GM18498 (cell line): Measurements from ENCODE around the gene PEAK1.
"Not testable (repeated sequence)": the region's sequence is repeated elsewhere in the genome, so short reads cannot be mapped to it uniquely, and the experiment has no call there.

Experiments
- ATAC-seq: cut with Tn5 transposase; IDR thresholded peaks from one replicate; pipeline ENCODE4 v1.9.1; 2021; ENCODE audit warnings: mild to moderate bottlenecking, moderate library complexity; ENCODE audit not compliant: unreplicated experiment

The PEAK1 gene

GRCh38 chr15:77239882-77240608, 179.9 kb downstream of the PEAK1 start:
- no peak for ATAC-seq

- no peak for ATAC-seq
These were observed 184.3 kb downstream of the PEAK1 start for GRCh38 chr15:77235566-77235965.

- ATAC-seq = no peak
These were observed 191.1 kb downstream of the PEAK1 start for GRCh38 chr15:77228828-77229227.

- ATAC-seq = no peak
These were observed 193.3 kb downstream of the PEAK1 start for GRCh38 chr15:77226652-77227051.

- ATAC-seq = no peak
These were observed 194.3 kb downstream of the PEAK1 start for GRCh38 chr15:77225646-77226045.

GRCh38 chr15:77225088-77225487, 194.8 kb downstream of the PEAK1 start:
- no peak for ATAC-seq

- ATAC-seq = no peak
These were observed 195.6 kb downstream of the PEAK1 start for GRCh38 chr15:77224352-77224751.

- no peak for ATAC-seq
These were observed 198.2 kb downstream of the PEAK1 start for GRCh38 chr15:77221708-77222107.

- no peak for ATAC-seq
These were observed 198.7 kb downstream of the PEAK1 start for GRCh38 chr15:77221174-77221573.

- ATAC-seq = no peak
These were observed 200.1 kb downstream of the PEAK1 start for GRCh38 chr15:77219841-77220240.

- ATAC-seq = no peak
These were observed 210.7 kb downstream of the PEAK1 start for GRCh38 chr15:77209221-77209620.

GRCh38 chr15:77208241-77208640, 211.7 kb downstream of the PEAK1 start:
- no peak for ATAC-seq

GRCh38 chr15:77201665-77202064, 218.2 kb downstream of the PEAK1 start:
- no peak for ATAC-seq

GRCh38 chr15:77196381-77196780, 223.5 kb downstream of the PEAK1 start:
- no peak for ATAC-seq

- ATAC-seq = no peak
These were observed 224.3 kb downstream of the PEAK1 start for GRCh38 chr15:77195586-77195985.

- no peak for ATAC-seq
These were observed 227.5 kb downstream of the PEAK1 start for GRCh38 chr15:77192451-77192850.

GRCh38 chr15:77191230-77191834, 228.6 kb downstream of the PEAK1 start:
- no peak for ATAC-seq

- no peak for ATAC-seq
These were observed 232.0 kb downstream of the PEAK1 start for GRCh38 chr15:77187751-77188464.

GRCh38 chr15:77186594-77187011, 233.3 kb downstream of the PEAK1 start:
- no peak for ATAC-seq

GRCh38 chr15:77185242-77185785, 234.6 kb downstream of the PEAK1 start:
- no peak for ATAC-seq

- not testable (repeated sequence) for ATAC-seq
These were observed 235.6 kb downstream of the PEAK1 start for GRCh38 chr15:77184352-77184751.

- no peak for ATAC-seq
These were observed 236.8 kb downstream of the PEAK1 start for GRCh38 chr15:77183066-77183465.
